GM23338 (cell line): Measurements from ENCODE around the gene KRTAP5-3. TPM values are rescaled to one million over a fixed set of nuclear protein-coding genes. Genes with fewer than 3 reads are reported as not detected.

Experiments
- ETS1 ChIP-seq: IDR thresholded peaks from 2 replicates; pipeline ENCODE4 v1.6.1; 2016; ENCODE audit warnings: antibody characterized with exemption
- NANOG ChIP-seq: IDR thresholded peaks from 2 replicates; pipeline ENCODE4 v1.6.1; 2016; ENCODE audit warnings: antibody characterized with exemption, borderline replicate concordance
- REST ChIP-seq: IDR thresholded peaks from one replicate; pipeline ENCODE4 v1.6.1; 2018; ENCODE audit warnings: antibody characterized with exemption; ENCODE audit not compliant: unreplicated experiment
- STAT1 ChIP-seq: IDR thresholded peaks from one replicate; pipeline ENCODE4 v1.6.1; 2016; ENCODE audit warnings: antibody characterized with exemption; ENCODE audit not compliant: unreplicated experiment
- ZNF462 ChIP-seq: fragments of 250-450 bp; sonication (Bioruptor Pico); IDR thresholded peaks from 2 replicates; pipeline ENCODE4 v1.5.0; 2020; ENCODE audit warnings: mild to moderate bottlenecking, moderate library complexity
- polyA plus RNA-seq: library from polyadenylated mRNA; unstranded; fragments of >200 nt; fragmentation: Nextera tagmentation; extraction: Ambion mirVana; gene quantifications from 2 replicates; pipeline ENCODE4 v1.2.1, GENCODE V29; 2016
- total RNA-seq: library from RNA; depleted of rRNA; stranded (reverse); fragments of >200 nt; shearing (Covaris generic); gene quantifications from 2 replicates; pipeline ENCODE4 v1.2.3, GENCODE V29; 2014

Gene KRTAP5-3
- total and polyA plus RNA-seq, 2 experiments from 2014 or later: not detected

GRCh38 chr11:1652026-1652425 lies 43.8 kb upstream of the KRTAP5-3 start (continued):
- TF ChIP-seq ZNF462: no peak
- TF ChIP-seq NANOG: no peak
- no peak for TF ChIP-seq ETS1
- no peak for TF ChIP-seq REST
- TF ChIP-seq STAT1: no peak
